HG03439 (cell line): ENCODE measurements around the gene MIER3.

Source experiments
- ATAC-seq: cut with Tn5 transposase; IDR thresholded peaks from one replicate; pipeline ENCODE4 v1.9.1; 2021; ENCODE audit warnings: mild to moderate bottlenecking, moderate library complexity; ENCODE audit not compliant: unreplicated experiment

MIER3 gene

DNA sequence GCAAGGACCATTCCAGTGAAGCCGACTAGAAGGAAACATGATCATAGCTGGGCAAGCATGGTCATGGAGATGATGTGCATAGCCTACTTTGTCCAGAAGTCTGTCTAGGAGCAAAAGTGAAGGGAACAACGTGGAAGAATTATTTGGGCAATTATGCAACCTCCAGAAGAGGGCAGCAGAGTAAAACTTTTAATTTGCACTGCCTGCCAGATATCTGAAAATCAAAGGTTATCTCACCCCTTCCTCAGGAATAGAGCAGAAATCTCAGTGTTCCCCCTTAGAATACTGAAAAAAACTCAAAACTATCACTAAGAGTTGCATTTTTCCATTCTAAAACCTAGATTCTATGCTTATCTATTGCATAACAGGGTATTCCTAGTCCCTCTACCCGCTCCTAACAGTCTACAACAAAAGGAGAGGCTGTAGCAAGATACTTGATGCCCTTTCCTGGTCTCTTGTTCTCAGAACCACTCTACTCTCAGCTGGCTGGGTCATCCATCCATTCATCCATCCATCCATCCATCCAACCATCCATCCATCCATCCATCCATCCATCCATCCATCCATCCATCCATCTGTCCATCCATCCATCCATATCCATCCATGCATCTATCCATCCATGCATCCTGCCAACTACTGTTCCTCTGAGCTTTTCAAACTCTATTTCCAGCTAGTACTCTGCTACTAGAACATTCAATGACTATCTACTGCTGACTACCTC, 50.9 kb downstream of the MIER3 start:
- ATAC-seq, result no peak

DNA sequence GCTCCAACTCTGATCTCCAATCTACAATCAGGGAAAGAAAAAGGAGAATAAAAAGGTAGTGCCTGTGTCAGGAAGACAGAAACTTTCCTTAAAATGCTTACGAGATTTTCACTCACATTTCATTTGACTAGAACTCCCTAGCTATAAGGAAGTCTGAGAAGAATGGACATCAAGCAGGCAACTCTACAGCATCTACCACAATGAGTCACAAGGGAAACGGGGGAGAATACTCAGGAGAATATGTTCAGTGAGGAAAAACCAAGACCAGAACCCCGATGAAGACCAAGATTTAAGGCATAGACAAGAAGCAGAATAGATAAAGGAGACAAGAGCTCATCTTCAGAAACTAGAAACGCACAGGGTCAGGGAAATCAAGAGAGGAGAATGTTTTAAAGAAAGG, 51.5 kb downstream of the MIER3 start:
- ATAC-seq, result no peak

DNA sequence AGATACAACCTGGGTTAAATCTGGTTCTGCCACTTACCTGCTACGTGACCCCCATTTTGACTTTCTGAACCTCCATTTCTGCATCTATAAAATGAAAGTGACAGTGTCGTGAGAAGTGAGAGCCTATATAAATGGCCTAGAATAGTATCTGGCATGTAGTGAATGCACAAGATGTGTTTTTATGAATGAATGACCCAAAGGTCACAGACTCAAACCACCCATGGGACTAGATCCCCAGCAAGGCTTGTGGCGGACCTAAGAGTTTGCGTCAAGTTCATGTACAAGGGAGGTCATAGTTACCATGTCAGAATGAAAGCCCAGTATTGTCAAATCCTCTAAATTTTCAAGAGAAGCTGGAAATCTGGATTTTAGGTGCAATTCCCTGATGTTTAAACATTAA, 53.7 kb downstream of the MIER3 start:
- ATAC-seq, result no peak

DNA sequence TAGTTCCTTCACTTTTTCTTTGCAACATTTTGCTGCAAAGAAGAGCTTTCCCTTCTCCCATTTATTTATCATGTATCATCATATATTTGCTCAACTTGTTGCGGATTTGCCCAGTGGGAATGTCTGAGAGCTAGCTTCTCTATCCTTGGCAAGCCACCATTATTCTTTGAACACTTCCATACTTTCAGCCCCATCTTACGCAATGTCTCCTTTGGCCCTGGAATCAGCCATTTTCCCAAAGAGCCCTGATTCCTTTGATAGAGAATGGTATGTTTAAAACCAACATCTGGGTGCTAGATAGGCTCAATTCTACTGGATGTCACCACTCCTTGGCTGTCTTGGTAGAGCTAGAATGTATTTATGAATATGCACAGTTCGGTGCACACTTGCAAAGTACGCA, 55.2 kb downstream of the MIER3 start:
- ATAC-seq, result no peak

DNA sequence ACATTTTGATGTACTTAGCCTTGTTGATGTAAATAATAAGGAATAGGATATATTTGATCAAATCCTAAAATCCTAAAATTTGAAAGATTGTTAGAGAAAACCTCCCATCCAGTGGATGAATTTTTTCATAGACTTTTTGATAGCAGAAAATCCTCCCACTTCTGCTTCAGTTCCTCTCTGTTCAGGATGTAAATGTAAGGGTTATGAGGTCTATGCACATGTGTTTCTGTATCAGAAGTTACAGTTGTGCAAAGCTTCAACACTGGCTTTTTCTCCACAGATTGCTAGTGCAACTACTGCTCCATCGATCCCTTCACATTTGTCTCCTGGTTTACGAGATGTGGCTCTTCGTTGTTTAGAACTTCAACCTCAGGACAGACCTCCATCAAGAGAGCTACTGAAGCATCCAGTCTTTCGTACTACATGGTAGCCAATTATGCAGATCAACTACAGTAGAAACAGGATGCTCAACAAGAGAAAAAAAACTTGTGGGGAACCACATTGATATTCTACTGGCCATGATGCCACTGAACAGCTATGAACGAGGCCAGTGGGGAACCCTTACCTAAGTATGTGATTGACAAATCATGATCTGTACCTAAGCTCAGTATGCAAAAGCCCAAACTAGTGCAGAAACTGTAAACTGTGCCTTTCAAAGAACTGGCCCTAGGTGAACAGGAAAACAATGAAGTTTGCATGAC, 58.5 kb downstream of the MIER3 start:
- no peak for ATAC-seq

DNA sequence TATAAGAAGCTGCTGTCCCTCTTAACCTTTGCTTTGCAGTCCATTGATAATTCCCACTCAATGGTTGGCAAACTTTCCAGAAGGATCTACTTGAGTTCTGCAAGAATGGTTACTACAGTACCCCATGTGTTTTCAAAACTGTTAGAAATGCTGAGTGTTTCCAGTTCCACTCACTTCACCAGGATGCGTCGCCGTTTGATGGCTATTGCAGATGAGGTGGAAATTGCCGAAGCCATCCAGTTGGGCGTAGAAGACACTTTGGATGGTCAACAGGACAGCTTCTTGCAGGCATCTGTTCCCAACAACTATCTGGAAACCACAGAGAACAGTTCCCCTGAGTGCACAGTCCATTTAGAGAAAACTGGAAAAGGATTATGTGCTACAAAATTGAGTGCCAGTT, 70.4 kb downstream of the MIER3 start:
- ATAC-seq, result no peak

DNA sequence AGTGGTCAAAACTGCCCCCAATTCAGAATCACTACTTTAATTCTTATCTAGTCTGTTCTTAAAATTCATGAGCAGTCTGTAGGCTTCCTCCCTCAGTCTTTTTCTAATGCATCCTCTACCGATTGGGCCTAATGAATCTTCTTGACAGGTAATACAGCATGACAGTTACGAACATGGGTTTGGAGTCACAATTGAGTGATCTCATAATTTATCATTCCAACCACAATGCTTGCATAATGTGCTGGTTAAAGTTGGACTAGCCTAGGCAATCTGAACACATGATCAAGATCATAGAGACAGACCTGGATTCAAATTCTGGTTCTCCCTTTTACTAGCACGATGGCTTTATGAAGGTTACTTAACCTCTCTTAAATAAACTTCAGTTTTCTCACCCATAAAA, 75.6 kb downstream of the MIER3 start:
- ATAC-seq, result no peak

DNA sequence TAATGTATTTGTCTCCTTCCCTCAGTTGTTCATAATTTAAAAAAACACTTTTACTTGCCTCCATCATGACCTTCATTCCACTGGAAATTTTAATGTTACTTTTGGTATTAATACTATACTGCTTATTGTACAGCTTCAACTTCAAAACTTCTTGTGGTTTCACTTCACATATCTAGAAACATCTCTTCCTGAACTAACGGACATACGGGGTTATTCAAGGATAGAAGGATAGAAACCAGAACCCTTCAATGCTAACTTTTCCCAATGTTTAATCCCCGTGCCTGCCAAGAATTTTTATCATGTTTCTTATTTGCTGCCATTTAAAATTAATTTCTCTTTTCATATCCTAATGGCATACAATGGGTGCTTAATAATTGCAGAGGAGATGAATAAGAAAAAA, 78.9 kb downstream of the MIER3 start:
- no peak for ATAC-seq

DNA sequence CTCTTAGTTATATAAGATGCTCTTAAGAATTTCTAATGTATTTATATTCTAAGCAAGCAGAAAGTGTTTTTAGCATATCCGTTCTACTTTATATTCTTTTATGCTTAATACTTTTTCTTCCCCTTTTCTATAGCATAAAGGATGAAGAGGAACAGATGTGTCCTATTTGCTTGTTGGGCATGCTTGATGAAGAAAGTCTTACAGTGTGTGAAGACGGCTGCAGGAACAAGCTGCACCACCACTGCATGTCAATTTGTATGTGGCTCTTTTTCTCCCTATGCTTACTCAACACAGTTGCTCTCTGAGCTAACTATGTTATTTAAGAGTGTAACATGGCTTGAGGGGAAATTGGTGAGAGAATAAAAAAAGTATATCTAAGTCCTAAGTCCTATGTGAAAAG, 80.1 kb downstream of the MIER3 start:
- no peak for ATAC-seq
